ENCODE results near the gene HMCN1. TPM values are rescaled to one million over a fixed set of nuclear protein-coding genes. Genes with fewer than 3 reads are reported as not detected.
A peak's percentile ranks its signal among the peaks of the same experiment; 100 is the strongest.

Gene HMCN1
- total RNA-seq, 1 donor from 2014 or later = 3.4 TPM

DNA sequence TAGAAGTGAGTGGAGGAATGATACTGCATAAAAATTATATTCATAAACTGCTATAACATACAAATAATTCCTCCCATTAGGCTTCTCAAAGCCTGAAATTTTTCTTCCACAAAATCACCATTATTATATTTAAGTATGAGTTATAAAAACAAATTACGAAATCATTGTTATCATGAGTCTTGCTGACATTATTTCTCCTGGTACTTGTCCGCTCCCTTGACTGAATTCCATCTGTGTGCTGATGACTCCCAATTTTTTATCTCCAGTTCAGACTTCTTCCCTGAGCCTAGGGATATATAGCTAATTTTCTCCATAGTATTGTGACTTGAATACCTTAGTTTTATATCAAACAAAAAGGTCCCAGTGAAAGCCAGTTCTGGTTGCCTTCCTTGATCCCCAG lies 268.2 kb downstream of the HMCN1 start:
- TF ChIP-seq, protein P1, sequence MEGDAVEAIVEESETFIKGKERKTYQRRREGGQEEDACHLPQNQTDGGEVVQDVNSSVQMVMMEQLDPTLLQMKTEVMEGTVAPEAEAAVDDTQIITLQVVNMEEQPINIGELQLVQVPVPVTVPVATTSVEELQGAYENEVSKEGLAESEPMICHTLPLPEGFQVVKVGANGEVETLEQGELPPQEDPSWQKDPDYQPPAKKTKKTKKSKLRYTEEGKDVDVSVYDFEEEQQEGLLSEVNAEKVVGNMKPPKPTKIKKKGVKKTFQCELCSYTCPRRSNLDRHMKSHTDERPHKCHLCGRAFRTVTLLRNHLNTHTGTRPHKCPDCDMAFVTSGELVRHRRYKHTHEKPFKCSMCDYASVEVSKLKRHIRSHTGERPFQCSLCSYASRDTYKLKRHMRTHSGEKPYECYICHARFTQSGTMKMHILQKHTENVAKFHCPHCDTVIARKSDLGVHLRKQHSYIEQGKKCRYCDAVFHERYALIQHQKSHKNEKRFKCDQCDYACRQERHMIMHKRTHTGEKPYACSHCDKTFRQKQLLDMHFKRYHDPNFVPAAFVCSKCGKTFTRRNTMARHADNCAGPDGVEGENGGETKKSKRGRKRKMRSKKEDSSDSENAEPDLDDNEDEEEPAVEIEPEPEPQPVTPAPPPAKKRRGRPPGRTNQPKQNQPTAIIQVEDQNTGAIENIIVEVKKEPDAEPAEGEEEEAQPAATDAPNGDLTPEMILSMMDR (IDR thresholded peaks at IDR 0.05; ENCODE audit: unreplicated experiment) = no peak
- Mint-ChIP-seq H3K27ac (no peak overlapping the region), H3K9me3 (ENCODE audit: low read depth) (no peaks in the 10 kb centered on the region), H3K4me1 (ENCODE audit: low read depth) (no peaks in the 10 kb centered on the region), H3K27me3 (no peaks in the 10 kb centered on the region), H3K36me3 (ENCODE audit: insufficient read depth) (no peaks in the 10 kb centered on the region), H3K4me3 (ENCODE audit: low read depth) (no peak overlapping the region)
- DNase-seq (ENCODE audit: low spot score, unreplicated experiment) = no peak

DNA sequence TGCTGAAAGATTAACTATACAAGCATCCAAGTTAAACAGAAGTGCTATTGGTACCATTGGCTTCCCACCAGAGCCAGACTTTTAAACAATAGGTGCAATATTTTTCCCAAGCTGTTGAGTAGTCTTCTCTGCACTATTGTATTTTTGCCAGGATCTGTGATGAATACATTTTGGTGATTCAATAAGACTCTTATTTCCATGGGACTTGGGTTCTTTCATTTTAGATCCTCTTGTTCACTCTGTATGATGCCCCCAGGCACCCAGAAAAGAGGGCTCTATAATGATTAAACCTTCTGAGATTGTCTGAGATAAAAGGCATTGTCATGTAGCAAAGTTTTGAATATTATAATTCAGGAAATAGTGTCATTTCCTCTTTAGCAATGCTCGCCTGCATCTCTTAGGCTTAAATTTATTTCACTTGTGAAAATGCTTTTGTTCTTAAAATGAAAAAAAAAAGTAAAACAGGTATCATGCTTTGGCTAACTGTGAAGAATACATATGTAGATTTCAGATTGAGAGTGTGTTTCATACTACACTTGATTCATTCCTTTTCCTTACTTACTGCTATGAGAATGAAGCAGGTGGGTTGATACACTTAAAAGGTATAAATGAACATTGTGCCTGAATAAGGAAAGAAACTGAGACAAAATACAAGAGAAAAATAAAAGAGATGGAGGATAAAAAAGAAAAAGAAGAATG lies 275.0 kb downstream of the HMCN1 start:
- Mint-ChIP-seq H3K36me3 (ENCODE audit: insufficient read depth) (no peaks in the 10 kb centered on the region), H3K27me3 (peaks cover 3% of the 10 kb centered on the region), H3K4me3 (ENCODE audit: low read depth) (no peak overlapping the region), H3K4me1 (ENCODE audit: low read depth) (peaks cover 10% of the 10 kb centered on the region), H3K27ac (peak overlapping the region; percentile 14), H3K9me3 (ENCODE audit: low read depth) (no peaks in the 10 kb centered on the region)
- TF ChIP-seq, protein P1 (IDR thresholded peaks at IDR 0.05; ENCODE audit: unreplicated experiment) = no peak
- DNase-seq (ENCODE audit: low spot score, unreplicated experiment) = no peak

DNA sequence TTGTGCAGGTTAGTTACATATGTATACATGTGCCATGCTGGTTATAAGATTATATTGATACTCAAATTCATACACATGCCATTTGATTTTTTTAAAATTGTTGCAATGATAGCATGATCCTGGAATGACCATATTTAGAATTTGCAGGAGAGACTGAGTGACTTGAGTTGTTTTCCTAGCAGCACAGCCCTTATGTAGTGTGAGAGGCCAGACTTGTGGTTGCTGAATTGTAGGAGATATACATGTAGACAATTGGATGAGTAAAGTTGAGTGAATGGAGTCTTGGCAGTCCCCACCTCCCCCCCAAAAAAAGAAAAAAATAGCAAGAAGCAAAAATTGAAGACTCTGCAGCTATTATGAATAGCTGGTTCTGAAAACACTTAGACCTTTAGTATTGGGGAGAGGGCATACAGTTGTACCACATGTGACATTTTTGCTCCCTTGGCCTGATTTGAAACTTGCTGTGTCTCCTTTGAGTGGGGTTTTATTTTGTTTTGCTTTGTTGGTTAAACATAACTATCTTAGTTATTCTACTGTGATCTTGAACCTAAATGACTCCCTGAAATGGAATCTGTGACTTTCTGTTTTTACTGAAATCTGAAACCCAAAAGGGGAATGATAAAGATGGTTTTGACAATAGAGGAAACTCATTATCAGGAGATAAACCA lies 280.3 kb downstream of the HMCN1 start:
- no peak overlapping the region for H3K27ac Mint-ChIP-seq
- H3K4me1 Mint-ChIP-seq (ENCODE audit: low read depth) = peaks cover 5% of the 10 kb centered on the region

DNA sequence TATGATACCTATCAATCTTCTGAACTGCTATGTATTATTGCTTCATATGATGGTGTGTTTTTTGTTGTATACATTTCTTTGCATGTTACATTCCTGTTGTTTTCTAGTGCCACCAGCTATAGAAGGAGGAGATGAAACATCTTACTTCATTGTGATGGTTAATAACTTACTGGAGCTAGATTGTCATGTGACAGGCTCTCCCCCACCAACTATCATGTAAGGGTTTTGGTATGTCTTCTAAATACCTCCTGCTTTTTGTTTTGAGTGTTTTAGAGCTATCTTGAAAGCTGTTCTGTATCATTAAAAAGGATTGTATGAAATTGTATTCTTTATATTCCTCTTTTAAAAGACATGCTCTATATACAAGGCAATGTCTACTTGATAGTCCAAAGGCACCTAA lies 282.7 kb downstream of the HMCN1 start:
- TF ChIP-seq, protein P1 (IDR thresholded peaks at IDR 0.05; ENCODE audit: unreplicated experiment) = no peak
- Mint-ChIP-seq H3K27ac (no peak overlapping the region), H3K4me3 (ENCODE audit: low read depth) (no peak overlapping the region), H3K36me3 (ENCODE audit: insufficient read depth) (no peaks in the 10 kb centered on the region), H3K9me3 (ENCODE audit: low read depth) (no peaks in the 10 kb centered on the region), H3K4me1 (ENCODE audit: low read depth) (peaks cover 3% of the 10 kb centered on the region), H3K27me3 (no peaks in the 10 kb centered on the region)
- no peak for DNase-seq (ENCODE audit: low spot score, unreplicated experiment)

More for the DNA sequence above, 280.3 kb downstream of the HMCN1 start:
- peaks cover 1% of the 10 kb centered on the region for H3K27me3 Mint-ChIP-seq
- H3K36me3 Mint-ChIP-seq (ENCODE audit: insufficient read depth) = no peaks in the 10 kb centered on the region
- no peak for DNase-seq (ENCODE audit: low spot score, unreplicated experiment)
- TF ChIP-seq, protein P1 (IDR thresholded peaks at IDR 0.05; ENCODE audit: unreplicated experiment) = no peak
- H3K9me3 Mint-ChIP-seq (ENCODE audit: low read depth) = no peaks in the 10 kb centered on the region
- no peak overlapping the region for H3K4me3 Mint-ChIP-seq (ENCODE audit: low read depth)

DNA sequence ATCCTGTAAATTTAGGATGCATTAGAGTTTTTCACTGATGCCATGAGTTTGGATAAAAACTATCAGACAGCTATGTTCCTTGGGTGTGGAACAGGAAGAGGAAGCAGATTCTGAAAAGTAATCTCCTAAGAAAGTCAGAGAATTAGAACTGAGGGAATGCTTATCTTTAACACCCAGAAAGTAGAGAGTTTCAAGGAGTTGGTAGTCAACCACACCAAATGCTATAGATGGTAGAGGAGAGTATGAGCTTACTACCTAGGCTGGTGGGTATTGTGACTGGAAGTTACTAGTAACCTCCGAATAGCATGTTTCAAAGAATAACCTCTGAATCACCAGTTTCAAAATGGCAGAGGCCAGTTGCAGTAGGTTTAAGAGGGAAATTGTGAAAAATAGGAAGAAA lies 288.0 kb downstream of the HMCN1 start:
- Mint-ChIP-seq H3K4me3 (ENCODE audit: low read depth) (no peak overlapping the region), H3K27ac (no peak overlapping the region), H3K36me3 (ENCODE audit: insufficient read depth) (no peaks in the 10 kb centered on the region), H3K9me3 (ENCODE audit: low read depth) (no peaks in the 10 kb centered on the region), H3K27me3 (no peaks in the 10 kb centered on the region), H3K4me1 (ENCODE audit: low read depth) (no peaks in the 10 kb centered on the region)
- DNase-seq (ENCODE audit: low spot score, unreplicated experiment) = no peak
- TF ChIP-seq, protein P1 (IDR thresholded peaks at IDR 0.05; ENCODE audit: unreplicated experiment) = no peak

Measured in progenitor cell of endocrine pancreas (in vitro differentiated cells).